Uterus (tissue), 2 donors: ENCODE results near the gene SLAMF7.

Experiments
- POLR2A ChIP-seq, 2 donors: fragments of 450-650 bp; IDR thresholded peaks; one replicate each; pipeline ENCODE4 v1.6.1; 2016; ENCODE audit warnings: antibody characterized with exemption in 2 of 2, mild to moderate bottlenecking in 1 of 2, moderate library complexity in 1 of 2
- TF ChIP-seq, protein P1 (sequence below), 4 experiments: fragments of 200-600 bp in 2 of 4; fragments of 450-650 bp in 2 of 4; sonication (generic) in 2 of 4; IDR thresholded peaks; one replicate each; pipeline ENCODE4 v1.5.1; 2016 to 2019; ENCODE audit warnings: antibody characterized with exemption in 4 of 4, mild to moderate bottlenecking in 2 of 4, moderate library complexity in 1 of 4

DNA sequence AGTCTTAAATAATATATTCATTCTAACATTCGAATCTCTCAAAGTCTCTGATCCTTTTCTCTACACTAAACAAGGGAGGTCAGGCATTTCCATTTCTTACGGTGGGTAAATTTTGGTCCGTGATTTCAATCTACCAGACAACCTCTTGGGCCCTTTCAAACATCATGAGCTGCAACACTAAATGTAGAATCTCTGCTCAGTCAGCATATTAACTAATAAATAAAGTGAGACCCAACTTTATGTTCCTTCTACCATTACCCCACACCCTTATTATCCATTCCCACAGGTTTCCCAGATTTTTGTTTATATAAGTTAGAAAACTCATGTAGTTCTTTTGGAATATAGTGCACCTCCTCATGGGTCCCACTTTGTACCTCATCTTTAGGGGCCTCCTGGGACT is 24.9 kb downstream of the SLAMF7 start:
- TF ChIP-seq POLR2A (IDR thresholded peaks at IDR 0.05) = no peak
- TF ChIP-seq, protein P1, sequence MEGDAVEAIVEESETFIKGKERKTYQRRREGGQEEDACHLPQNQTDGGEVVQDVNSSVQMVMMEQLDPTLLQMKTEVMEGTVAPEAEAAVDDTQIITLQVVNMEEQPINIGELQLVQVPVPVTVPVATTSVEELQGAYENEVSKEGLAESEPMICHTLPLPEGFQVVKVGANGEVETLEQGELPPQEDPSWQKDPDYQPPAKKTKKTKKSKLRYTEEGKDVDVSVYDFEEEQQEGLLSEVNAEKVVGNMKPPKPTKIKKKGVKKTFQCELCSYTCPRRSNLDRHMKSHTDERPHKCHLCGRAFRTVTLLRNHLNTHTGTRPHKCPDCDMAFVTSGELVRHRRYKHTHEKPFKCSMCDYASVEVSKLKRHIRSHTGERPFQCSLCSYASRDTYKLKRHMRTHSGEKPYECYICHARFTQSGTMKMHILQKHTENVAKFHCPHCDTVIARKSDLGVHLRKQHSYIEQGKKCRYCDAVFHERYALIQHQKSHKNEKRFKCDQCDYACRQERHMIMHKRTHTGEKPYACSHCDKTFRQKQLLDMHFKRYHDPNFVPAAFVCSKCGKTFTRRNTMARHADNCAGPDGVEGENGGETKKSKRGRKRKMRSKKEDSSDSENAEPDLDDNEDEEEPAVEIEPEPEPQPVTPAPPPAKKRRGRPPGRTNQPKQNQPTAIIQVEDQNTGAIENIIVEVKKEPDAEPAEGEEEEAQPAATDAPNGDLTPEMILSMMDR (IDR thresholded peaks at IDR 0.05) = no peak
